GM12878 (cell line): ENCODE data around the gene JRKL. TPM values are rescaled to one million over a fixed set of nuclear protein-coding genes. Genes with fewer than 3 reads are reported as not detected.

Experiments used
- ATAC-seq: fragments of 200-7000 bp; cut with Tn5 transposase; 3 replicates; pipeline ENCODE4 v1.9.1; 2020; ENCODE audit warnings: mild to moderate bottlenecking, moderate library complexity
- Bru-seq: library from RNA; stranded (reverse); fragments of 400-500 nt; gene quantifications from one replicate; lab custom pipeline; 2021; lab: Mats Ljungman, UMichigan
- BruChase-seq, 2 experiments: library from RNA; stranded (reverse); fragments of 400-500 nt; gene quantifications; one replicate each; lab custom pipeline; 2021; lab: Mats Ljungman, UMichigan
- BruUV-seq: library from RNA; stranded (reverse); fragments of 400-500 nt; replicated peaks from 2 replicates; lab custom pipeline; 2021; lab: Mats Ljungman, UMichigan
- CTCF ChIA-PET: fragments of 300-600 bp; sonication (Branson Sonifier 250); formaldehyde crosslinking; extraction: SDS; loops from one replicate; lab custom pipeline; 2021; ENCODE audit warnings: inconsistent platforms; lab: Yijun Ruan, JAX
- POLR2A ChIA-PET: fragments of 350-600 bp; formaldehyde crosslinking; extraction: SDS; loops from one replicate; lab custom pipeline; 2021; ENCODE audit warnings: inconsistent platforms; lab: Charles Lee
- RAD21 ChIA-PET: fragments of 300-600 bp; sonication (Branson Sonifier 250); formaldehyde crosslinking; loops from one replicate; lab custom pipeline; 2023; ENCODE audit warnings: antibody characterized with exemption; ENCODE audit not compliant: unreplicated experiment; lab: Charles Lee
- SMC1A ChIA-PET: fragments of 300-600 bp; sonication (Branson Sonifier 250); formaldehyde crosslinking; loops from one replicate; lab custom pipeline; 2023; ENCODE audit not compliant: unreplicated experiment, uncharacterized antibody; lab: Charles Lee
- DNase-seq: peaks from one replicate; pipeline ENCODE4 v3.0.0-alpha.2; 2011; ENCODE audit warnings: low read depth, low spot score
- FAIRE-seq: peaks from 3 replicates; lab custom pipeline; 2011; peaks lifted over from hg19 to GRCh38; lab: Jason Lieb, UNC
- H2AFZ ChIP-seq: 2 replicates; pipeline ENCODE4 v1.6.0; 2011; ENCODE audit warnings: low read depth, low read length, control low read depth; ENCODE audit not compliant: control insufficient read depth
- H3K27ac ChIP-seq: 2 replicates; pipeline ENCODE4 v1.5.1; 2011; ENCODE audit warnings: control low read depth; ENCODE audit not compliant: control insufficient read depth, insufficient read depth
- H3K27me3 ChIP-seq, 2 experiments: replicated peaks in 1 of 2; 2 replicates each; pipeline versions ENCODE4 v1.6.0 to v1.6.1; 2011; ENCODE audit warnings: low read length in 1 of 2; ENCODE audit not compliant: control insufficient read depth in 2 of 2, insufficient read depth in 2 of 2
- H3K36me3 ChIP-seq, 2 experiments: 2 replicates each; pipeline ENCODE4 v1.5.1; 2011; ENCODE audit warnings: low read length in 1 of 2; ENCODE audit not compliant: control insufficient read depth in 2 of 2, insufficient read depth in 2 of 2
- H3K4me1 ChIP-seq: 2 replicates; pipeline ENCODE4 v1.6.1; 2011; ENCODE audit warnings: mild to moderate bottlenecking, low read length, moderate library complexity, mixed read lengths; ENCODE audit not compliant: control insufficient read depth, insufficient read depth
- H3K4me2 ChIP-seq: 2 replicates; pipeline ENCODE4 v1.6.0; 2011; ENCODE audit warnings: control low read depth; ENCODE audit not compliant: control insufficient read depth, insufficient read depth
- H3K4me3 ChIP-seq: fragments of 200-600 bp; sonication (generic); 2 replicates; pipeline ENCODE4 v1.5.1; 2016
- H3K79me2 ChIP-seq: 2 replicates; pipeline ENCODE4 v1.6.0; 2011; ENCODE audit warnings: low read length; ENCODE audit not compliant: control insufficient read depth, insufficient read depth
- H3K9ac ChIP-seq: 2 replicates; pipeline ENCODE4 v1.8.0; 2011; ENCODE audit warnings: low read length, control low read depth, mixed read lengths; ENCODE audit not compliant: control insufficient read depth, insufficient read depth
- H3K9me3 ChIP-seq: replicated peaks from 3 replicates; pipeline ENCODE4 v1.5.1; 2011; ENCODE audit warnings: mild to moderate bottlenecking, low read length; ENCODE audit not compliant: control insufficient read depth, insufficient read depth
- H4K20me1 ChIP-seq: 2 replicates; pipeline ENCODE4 v1.6.0; 2011; ENCODE audit not compliant: control insufficient read depth, insufficient read depth
- HDAC2 ChIP-seq: fragments of 200-600 bp; sonication (generic); IDR thresholded peaks from 2 replicates; pipeline ENCODE4 v1.6.1; 2017
- MYB ChIP-seq: fragments of 150-350 bp; IDR thresholded peaks from 2 replicates; pipeline ENCODE4 v1.6.1; 2014; ENCODE audit warnings: mild to moderate bottlenecking, low read depth, low read length, borderline replicate concordance
- NR2C2 ChIP-seq: IDR thresholded peaks from 2 replicates; pipeline ENCODE4 v1.6.1; 2011; ENCODE audit warnings: borderline replicate concordance, low read depth; ENCODE audit not compliant: control insufficient read depth, insufficient read length
- WGBS: methylation state at CpG from one replicate; pipeline ENCODE4 v1.1.6; 2016; ENCODE audit warnings: low lambda C conversion rate; ENCODE audit not compliant: insufficient replicate concordance, insufficient coverage; ENCODE audit errors: missing lambda C conversion rate; 5-methylcytosine and 5-hydroxymethylcytosine counted together
- in situ Hi-C: fragments of 300-500 bp; cut with MboI; formaldehyde crosslinking; loops from 9 replicates; pipeline ENCODE4 v1.14.3; 2018; ENCODE audit warnings: mixed read lengths
- intact Hi-C: fragments of 100-400 bp; cut with micrococcal nuclease; formaldehyde crosslinking; loops from one replicate; pipeline ENCODE4 v1.14.2; 2022; ENCODE audit not compliant: unreplicated experiment
- long read RNA-seq, 2 experiments: library from polyadenylated mRNA; unstranded; transcript quantifications; one replicate each; pipeline ENCODE4 v2.0.0, GENCODE V29; 2019 to 2020
- polyA minus RNA-seq, 3 experiments: library from RNA; depleted of rRNA, polyadenylated mRNA; stranded (reverse); fragments of >200 nt; gene quantifications; 2 replicates each; pipeline ENCODE4 v1.2.3, GENCODE V29; 2011
- polyA plus RNA-seq, 11 experiments: library from polyadenylated mRNA; depleted of rRNA in 4 of 11; unstranded in 6 of 11; stranded (reverse) in 5 of 11; fragments of >200 nt; fragmentation: Nextera tagmentation in 4 of 11; fragmentation: Illumina TruSeq in 1 of 11; extraction: Ambion mirVana in 4 of 11; extraction: Trizol in 1 of 11; gene quantifications; 1 replicate in 1 of 11; 2 replicates in 10 of 11; pipeline versions ENCODE4 v1.2.1 to v1.2.3, GENCODE V29; 2011 to 2016; ENCODE audit warnings: inconsistent platforms in 2 of 11, missing spikeins in 2 of 11, low read depth in 1 of 11
- total RNA-seq, 4 experiments: library from RNA; depleted of rRNA in 3 of 4; stranded (reverse); fragments of >200 nt in 3 of 4; fragmentation: Illumina TruSeq in 1 of 4; extraction: Trizol in 1 of 4; gene quantifications; 2 replicates each; pipeline versions ENCODE4 v1.2.1 to v1.2.3, GENCODE V29; 2013 to 2021
- TF ChIP-seq, protein P1 (sequence below): fragments of 450-650 bp; IDR thresholded peaks from 2 replicates; pipeline ENCODE4 v1.6.1; 2018; ENCODE audit warnings: mild to moderate bottlenecking, low read depth, moderate library complexity; ENCODE audit not compliant: partially characterized antibody
- TF ChIP-seq, protein P2 (sequence below): fragments of 450-650 bp; IDR thresholded peaks from 2 replicates; pipeline ENCODE4 v1.6.1; 2017; ENCODE audit warnings: mild to moderate bottlenecking, moderate library complexity

Gene JRKL
- 10.9 and 13.3 TPM in 2 replicates for total RNA-seq (2013; cell fraction: nucleolus; rRNA removed)
- total RNA-seq (2014; rRNA removed) (3.8 and 6.3 TPM in 2 replicates), total RNA-seq (2014; rRNA removed; fragmentation: Illumina TruSeq; extraction: Trizol) (11.1 and 11.7 TPM in 2 replicates), total RNA-seq (2021) (8.4 and 8.6 TPM in 2 replicates), polyA plus RNA-seq (2011; rRNA removed) (11.3 and 20.1 TPM in 2 replicates), polyA plus RNA-seq (2014; fragmentation: Illumina TruSeq; extraction: Trizol) (12.4 and 16.3 TPM in 2 replicates), polyA plus RNA-seq (2014; fragmentation: Nextera tagmentation; extraction: Ambion mirVana) (1 to 10 TPM; 4.6 to 4.8 TPM), polyA plus RNA-seq (2014; rRNA removed) (7.4 and 8.9 TPM in 2 replicates), polyA plus RNA-seq (2016; fragmentation: Nextera tagmentation; extraction: Ambion mirVana) (1 to 10 TPM; 7.8 to 8.4 TPM), polyA minus RNA-seq (2011; rRNA and poly(A)+ RNA removed) (4.2 and 6.8 TPM in 2 replicates), Bru-seq, nascent RNA (percentile 91 among the genes with signal in this experiment), BruChase-seq, experiment 1, labeled RNA remaining after a 6-hour chase (percentile 81 among the genes with signal in this experiment), BruChase-seq, experiment 2, labeled RNA remaining after a 2-hour chase (percentile 93 among the genes with signal in this experiment)
- polyA plus RNA-seq (2011; ENCODE audit: low read depth): 3.1 TPM
- 2.7 and 3.0 TPM in 2 replicates for polyA plus RNA-seq (2011; cell fraction: cytosol; rRNA removed)
- polyA plus RNA-seq (2011; cell fraction: nucleus; rRNA removed): 10.2 and 11.2 TPM in 2 replicates
- 4.4 and 9.8 TPM in 2 replicates for polyA plus RNA-seq (2012)
- polyA minus RNA-seq (2011; cell fraction: cytosol; rRNA and poly(A)+ RNA removed): 2.2 and 2.7 TPM in 2 replicates
- 5.2 and 5.3 TPM in 2 replicates for polyA minus RNA-seq (2011; cell fraction: nucleus; rRNA and poly(A)+ RNA removed)
- long read RNA-seq, experiment 1, partial matches to known transcripts: 0 of 2 reads
- long read RNA-seq, experiment 1, other reads (novel, unspliced or antisense): 0 of 2 reads
- long read RNA-seq, experiment 2, transcript JRKL-201 (2 exons, 2,855 nt): major isoform, 16 of 23 reads
- long read RNA-seq, experiment 2, partial matches to known transcripts: 0 of 23 reads
- long read RNA-seq, experiment 2, other reads (novel, unspliced or antisense): 7 of 23 reads

GRCh38 chr11:96389720-96390487, at the start of gene JRKL, which contains the start of gene CCDC82:
JRKL (plus strand) TSS chr11:96390013; CDS start chr11:96390650, 637 bp downstream.
CCDC82 (minus strand) TSS chr11:96389912; CDS start chr11:96384747, 5,165 bp downstream.
- ATAC-seq (peak; percentile 94), FAIRE-seq (peak; percentile 13), DNase-seq (peak; percentile 78)
- H3K27me3 ChIP-seq: no peaks in the 10 kb centered on the region
- no peaks in the 10 kb centered on the region for H3K4me1 ChIP-seq
- POLR2A ChIA-PET: interaction anchor here (0.6 to 3.3 kb wide), 18 partner anchors 10 to 600 kb away, joined by 3 to 43 read pairs (median 3); partner anchors contain the start of genes CEP57, FAM76B and MAML2
- peak within 1 kb of the TSS; percentile 67 for H3K9ac ChIP-seq
- H4K20me1 ChIP-seq: no peaks in the 10 kb centered on the region
- SMC1A ChIA-PET: interaction anchor here (0.5 to 3.5 kb wide), 20 partner anchors 36 to 1230 kb away, joined by 3 to 46 read pairs (median 4); partner anchors contain the start of genes CEP57, FAM76B and MAML2
- intact Hi-C loops: loop anchor here (1.0 to 5.0 kb wide), 8 partner anchors 47 to 601 kb away; partner anchors contain the start of genes FAM76B and MAML2
- RAD21 ChIA-PET: interaction anchor here (0.5 to 3.3 kb wide), 26 partner anchors 10 to 1235 kb away, joined by 3 to 71 read pairs (median 4); partner anchors contain the start of genes CEP57, FAM76B and MAML2
- peaks cover 52% of the 10 kb centered on the region for H3K79me2 ChIP-seq
- 3% methylated on average over 50 of the region's 53 CpGs for WGBS
- H3K4me3 ChIP-seq: peak within 1 kb of the TSS; percentile 90
- BruUV-seq: no TSS peak
- H3K36me3 ChIP-seq: no peaks in the 10 kb centered on the region
- H2AFZ ChIP-seq: peak within 1 kb of the TSS; percentile 85
- CTCF ChIA-PET: interaction anchor here (0.6 to 3.5 kb wide), 13 partner anchors 8 to 600 kb away, joined by 3 to 52 read pairs (median 5); partner anchors contain the start of genes CEP57, FAM76B and MAML2
- in situ Hi-C loops: loop anchor here (5.0 kb wide), 4 partner anchors 338 to 598 kb away; partner anchors contain the start of gene CEP57
- no peaks in the 10 kb centered on the region for H3K9me3 ChIP-seq
- peak within 1 kb of the TSS; percentile 93 for H3K4me2 ChIP-seq
- peak within 1 kb of the TSS; percentile 78 for H3K27ac ChIP-seq
- TF ChIP-seq MYB (no peak), NR2C2 (no peak), HDAC2 (no peak)
- TF ChIP-seq, protein P1, sequence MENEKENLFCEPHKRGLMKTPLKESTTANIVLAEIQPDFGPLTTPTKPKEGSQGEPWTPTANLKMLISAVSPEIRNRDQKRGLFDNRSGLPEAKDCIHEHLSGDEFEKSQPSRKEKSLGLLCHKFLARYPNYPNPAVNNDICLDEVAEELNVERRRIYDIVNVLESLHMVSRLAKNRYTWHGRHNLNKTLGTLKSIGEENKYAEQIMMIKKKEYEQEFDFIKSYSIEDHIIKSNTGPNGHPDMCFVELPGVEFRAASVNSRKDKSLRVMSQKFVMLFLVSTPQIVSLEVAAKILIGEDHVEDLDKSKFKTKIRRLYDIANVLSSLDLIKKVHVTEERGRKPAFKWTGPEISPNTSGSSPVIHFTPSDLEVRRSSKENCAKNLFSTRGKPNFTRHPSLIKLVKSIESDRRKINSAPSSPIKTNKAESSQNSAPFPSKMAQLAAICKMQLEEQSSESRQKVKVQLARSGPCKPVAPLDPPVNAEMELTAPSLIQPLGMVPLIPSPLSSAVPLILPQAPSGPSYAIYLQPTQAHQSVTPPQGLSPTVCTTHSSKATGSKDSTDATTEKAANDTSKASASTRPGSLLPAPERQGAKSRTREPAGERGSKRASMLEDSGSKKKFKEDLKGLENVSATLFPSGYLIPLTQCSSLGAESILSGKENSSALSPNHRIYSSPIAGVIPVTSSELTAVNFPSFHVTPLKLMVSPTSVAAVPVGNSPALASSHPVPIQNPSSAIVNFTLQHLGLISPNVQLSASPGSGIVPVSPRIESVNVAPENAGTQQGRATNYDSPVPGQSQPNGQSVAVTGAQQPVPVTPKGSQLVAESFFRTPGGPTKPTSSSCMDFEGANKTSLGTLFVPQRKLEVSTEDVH: no peak
- TF ChIP-seq, protein P2, sequence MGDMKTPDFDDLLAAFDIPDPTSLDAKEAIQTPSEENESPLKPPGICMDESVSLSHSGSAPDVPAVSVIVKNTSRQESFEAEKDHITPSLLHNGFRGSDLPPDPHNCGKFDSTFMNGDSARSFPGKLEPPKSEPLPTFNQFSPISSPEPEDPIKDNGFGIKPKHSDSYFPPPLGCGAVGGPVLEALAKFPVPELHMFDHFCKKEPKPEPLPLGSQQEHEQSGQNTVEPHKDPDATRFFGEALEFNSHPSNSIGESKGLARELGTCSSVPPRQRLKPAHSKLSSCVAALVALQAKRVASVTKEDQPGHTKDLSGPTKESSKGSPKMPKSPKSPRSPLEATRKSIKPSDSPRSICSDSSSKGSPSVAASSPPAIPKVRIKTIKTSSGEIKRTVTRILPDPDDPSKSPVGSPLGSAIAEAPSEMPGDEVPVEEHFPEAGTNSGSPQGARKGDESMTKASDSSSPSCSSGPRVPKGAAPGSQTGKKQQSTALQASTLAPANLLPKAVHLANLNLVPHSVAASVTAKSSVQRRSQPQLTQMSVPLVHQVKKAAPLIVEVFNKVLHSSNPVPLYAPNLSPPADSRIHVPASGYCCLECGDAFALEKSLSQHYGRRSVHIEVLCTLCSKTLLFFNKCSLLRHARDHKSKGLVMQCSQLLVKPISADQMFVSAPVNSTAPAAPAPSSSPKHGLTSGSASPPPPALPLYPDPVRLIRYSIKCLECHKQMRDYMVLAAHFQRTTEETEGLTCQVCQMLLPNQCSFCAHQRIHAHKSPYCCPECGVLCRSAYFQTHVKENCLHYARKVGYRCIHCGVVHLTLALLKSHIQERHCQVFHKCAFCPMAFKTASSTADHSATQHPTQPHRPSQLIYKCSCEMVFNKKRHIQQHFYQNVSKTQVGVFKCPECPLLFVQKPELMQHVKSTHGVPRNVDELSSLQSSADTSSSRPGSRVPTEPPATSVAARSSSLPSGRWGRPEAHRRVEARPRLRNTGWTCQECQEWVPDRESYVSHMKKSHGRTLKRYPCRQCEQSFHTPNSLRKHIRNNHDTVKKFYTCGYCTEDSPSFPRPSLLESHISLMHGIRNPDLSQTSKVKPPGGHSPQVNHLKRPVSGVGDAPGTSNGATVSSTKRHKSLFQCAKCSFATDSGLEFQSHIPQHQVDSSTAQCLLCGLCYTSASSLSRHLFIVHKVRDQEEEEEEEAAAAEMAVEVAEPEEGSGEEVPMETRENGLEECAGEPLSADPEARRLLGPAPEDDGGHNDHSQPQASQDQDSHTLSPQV: no peak
